ENCODE results near the gene APP.
"Not testable (repeated sequence)": the region's sequence is repeated elsewhere in the genome, so short reads cannot be mapped to it uniquely, and the experiment has no call there.

Gene APP

GRCh38 chr21:25942135-25942534 is 228.4 kb downstream of the APP start:
- no peak for DNase-seq (ENCODE audit: low read depth in 2 of 2)

- DNase-seq (ENCODE audit: low read depth in 2 of 2): no peak
Observed at GRCh38 chr21:25939396-25939761, 231.2 kb downstream of the APP start.

- DNase-seq (ENCODE audit: low read depth in 2 of 2): no peak
Observed at GRCh38 chr21:25938658-25939395, 231.7 kb downstream of the APP start.

GRCh38 chr21:25936776-25937175 is 233.8 kb downstream of the APP start:
- DNase-seq (ENCODE audit: low read depth in 2 of 2): no peak

GRCh38 chr21:25934771-25935224 is 235.8 kb downstream of the APP start:
- no peak for DNase-seq (ENCODE audit: low read depth in 2 of 2)

- no peak for DNase-seq (ENCODE audit: low read depth in 2 of 2)
Observed at GRCh38 chr21:25934130-25934529, 236.4 kb downstream of the APP start.

GRCh38 chr21:25931765-25932164 is 238.8 kb downstream of the APP start:
- no peak for DNase-seq (ENCODE audit: low read depth in 2 of 2)

GRCh38 chr21:25929856-25930520 is 240.6 kb downstream of the APP start:
- no peak for DNase-seq (ENCODE audit: low read depth in 2 of 2)

GRCh38 chr21:25927195-25927880 is 243.2 kb downstream of the APP start:
- DNase-seq (ENCODE audit: low read depth in 2 of 2): no peak

- DNase-seq (ENCODE audit: low read depth in 2 of 2): no peak
Observed at GRCh38 chr21:25925936-25926335, 244.6 kb downstream of the APP start.

GRCh38 chr21:25925064-25925800 is 245.3 kb downstream of the APP start:
- DNase-seq (ENCODE audit: low read depth in 2 of 2): no peak

GRCh38 chr21:25918152-25918551 is 252.4 kb downstream of the APP start:
- DNase-seq (ENCODE audit: low read depth in 2 of 2): not testable (repeated sequence)

GRCh38 chr21:25916226-25916625 is 254.3 kb downstream of the APP start:
- DNase-seq (ENCODE audit: low read depth in 2 of 2): no peak

- DNase-seq (ENCODE audit: low read depth in 2 of 2): no peak
Observed at GRCh38 chr21:25913479-25913878, 257.1 kb downstream of the APP start.

GRCh38 chr21:25912402-25912746 is 258.2 kb downstream of the APP start:
- no peak for DNase-seq (ENCODE audit: low read depth in 2 of 2)

GRCh38 chr21:25911730-25912401 is 258.7 kb downstream of the APP start:
- DNase-seq (ENCODE audit: low read depth in 2 of 2): no peak

- DNase-seq (ENCODE audit: low read depth in 2 of 2): no peak
Observed at GRCh38 chr21:25910809-25911208, 259.8 kb downstream of the APP start.

GRCh38 chr21:25909341-25909740 is 261.2 kb downstream of the APP start:
- no peak for DNase-seq (ENCODE audit: low read depth in 2 of 2)

GRCh38 chr21:25908495-25908894 is 262.1 kb downstream of the APP start:
- no peak for DNase-seq (ENCODE audit: low read depth in 2 of 2)

GRCh38 chr21:25907573-25908275 is 262.8 kb downstream of the APP start:
- DNase-seq (ENCODE audit: low read depth in 2 of 2): no peak

GRCh38 chr21:25906587-25906986 is 264.0 kb downstream of the APP start:
- no peak for DNase-seq (ENCODE audit: low read depth in 2 of 2)
